Stimulated activated CD4-positive, alpha-beta T cell treated with anti-CD3 and anti-CD28 coated beads, TNF-alpha, amount 100 ng/mL, for 1 hour (primary cell): ENCODE results near the gene CC2D2A.

Source experiments
- DNase-seq, 3 donors: peaks; one replicate each; pipeline ENCODE4 v3.0.0-alpha.2; 2020; ENCODE audit warnings: low read depth in 3 of 3, low spot score in 1 of 3

CC2D2A gene

DNA sequence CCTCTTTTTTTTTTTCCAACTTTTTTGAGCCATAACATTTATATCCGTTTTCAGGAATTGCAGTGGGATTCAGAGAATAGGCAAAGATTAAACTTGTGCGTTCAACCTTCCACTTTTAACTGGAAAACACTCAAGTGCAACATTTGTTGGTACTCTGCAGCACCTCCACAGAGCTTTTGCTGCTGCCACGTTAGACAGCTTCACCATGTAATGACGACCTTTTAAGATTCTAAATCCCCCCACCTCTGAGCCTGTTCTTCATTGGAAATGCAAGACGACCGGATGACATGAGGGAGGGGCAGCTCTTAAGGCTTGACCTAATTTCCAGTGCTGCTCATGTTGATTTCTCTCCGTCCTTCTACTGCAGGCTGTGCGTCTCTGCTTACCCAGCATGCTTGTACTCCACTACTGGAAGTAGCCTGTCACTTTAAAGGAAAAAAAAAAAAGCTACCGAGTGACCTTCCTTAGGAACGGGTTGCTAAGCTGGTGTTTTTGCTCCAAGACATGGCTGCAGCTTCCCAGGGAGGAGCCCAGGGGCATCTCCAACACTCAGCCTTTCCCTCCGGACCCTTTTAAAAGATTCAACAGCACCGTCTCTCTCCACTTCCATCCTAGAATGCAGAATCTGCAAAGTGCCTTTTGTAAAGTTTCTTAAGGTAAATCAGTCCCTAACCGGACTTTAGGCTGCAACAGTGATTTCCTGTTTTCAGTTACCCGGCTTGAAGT, at the start of gene CC2D2A:
TSS of gene CC2D2A (plus strand) at position 481 of the 726 bp plus-strand sequence. CDS start 6,051 bp downstream, outside the sequence.
- DNase-seq = no peak

- DNase-seq = no peak
These were observed 49.0 kb upstream of the CC2D2A start for GRCh38 chr4:15420642-15421041.

DNA sequence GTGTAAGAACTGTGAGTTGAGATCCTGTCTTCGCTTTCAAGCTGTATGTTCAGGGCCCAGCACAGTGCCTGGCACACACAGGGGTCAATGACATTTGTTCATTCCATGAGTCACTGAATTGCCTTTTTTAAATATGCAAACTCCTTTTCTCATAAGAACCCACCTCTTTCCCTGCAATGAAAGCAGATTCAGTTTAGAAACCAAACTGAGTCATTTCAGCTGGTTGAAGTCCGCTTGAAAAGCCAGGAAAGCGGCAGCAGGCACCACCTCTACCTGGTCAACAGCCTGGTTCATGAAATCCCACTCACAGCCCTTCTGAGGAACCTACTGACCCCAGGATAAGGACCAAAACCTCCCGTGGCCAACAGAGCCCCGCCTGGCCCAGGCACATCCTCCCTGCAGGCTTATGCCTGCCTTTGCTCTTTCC, 46.4 kb upstream of the CC2D2A start:
- DNase-seq = no peak

GRCh38 chr4:15425520-15425919, 44.2 kb upstream of the CC2D2A start:
- DNase-seq = no peak

DNA sequence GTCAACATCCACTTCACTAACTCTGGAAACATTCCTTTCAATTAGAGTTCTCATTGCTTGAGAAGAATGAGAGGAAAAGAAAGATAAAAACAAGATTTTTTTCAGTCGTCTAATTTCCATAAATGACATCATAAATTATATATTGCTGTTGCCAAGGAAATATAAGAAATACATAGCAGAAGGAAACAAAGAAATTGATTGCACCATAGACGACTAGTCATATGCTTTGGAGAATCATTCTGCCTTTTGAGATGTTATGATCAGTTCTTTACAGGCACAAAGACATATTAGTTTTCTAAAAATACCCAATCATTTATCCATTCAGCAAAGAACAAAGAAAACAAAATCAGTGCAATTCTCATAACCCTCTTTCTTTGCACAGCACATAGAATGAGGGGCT, 42.5 kb upstream of the CC2D2A start:
- DNase-seq = no peak

DNA sequence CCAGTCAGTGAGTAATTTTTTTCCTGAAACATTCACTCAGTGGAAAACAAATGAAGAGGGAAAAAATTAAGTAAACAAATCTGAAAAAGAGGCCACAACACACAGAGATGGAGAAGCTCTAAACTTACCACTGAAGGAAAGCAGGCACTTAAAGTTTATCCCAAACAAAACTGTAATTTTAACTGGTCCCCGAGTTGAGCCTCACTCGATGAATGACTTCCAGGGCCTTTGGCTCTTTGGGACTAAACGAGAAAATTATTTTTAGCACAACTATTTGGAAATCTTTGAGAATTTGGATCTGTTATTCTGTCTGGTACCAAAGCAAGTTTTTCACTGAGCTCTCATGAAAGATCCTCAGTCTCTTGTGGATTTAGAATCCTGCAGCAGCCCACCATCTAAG, 42.0 kb upstream of the CC2D2A start, which contains the start of gene C1QTNF7:
TSS of gene C1QTNF7 (plus strand) at position 333 of the 400 bp plus-strand sequence. CDS start 7,711 bp downstream, outside the sequence.
- DNase-seq = no peak

DNA sequence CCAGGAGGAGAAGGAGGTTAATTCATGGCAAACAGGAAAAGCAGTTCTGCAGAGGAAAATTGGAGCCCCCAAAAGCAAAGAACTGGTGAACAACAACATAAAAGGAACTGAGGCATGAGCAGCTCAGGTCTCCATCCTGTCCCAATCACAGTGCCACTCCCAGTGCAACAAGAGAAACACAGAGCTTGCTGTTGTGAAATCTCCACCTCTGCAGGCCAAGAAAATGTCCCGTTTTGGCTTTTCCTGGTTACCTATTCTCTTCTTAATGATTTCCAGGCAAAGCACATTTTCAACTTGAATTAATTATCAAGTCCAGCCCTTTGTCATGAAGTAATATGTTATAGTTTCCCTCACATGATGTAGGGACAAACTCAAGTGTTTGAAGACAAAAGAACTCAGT, 41.1 kb upstream of the CC2D2A start:
- no peak for DNase-seq

DNA sequence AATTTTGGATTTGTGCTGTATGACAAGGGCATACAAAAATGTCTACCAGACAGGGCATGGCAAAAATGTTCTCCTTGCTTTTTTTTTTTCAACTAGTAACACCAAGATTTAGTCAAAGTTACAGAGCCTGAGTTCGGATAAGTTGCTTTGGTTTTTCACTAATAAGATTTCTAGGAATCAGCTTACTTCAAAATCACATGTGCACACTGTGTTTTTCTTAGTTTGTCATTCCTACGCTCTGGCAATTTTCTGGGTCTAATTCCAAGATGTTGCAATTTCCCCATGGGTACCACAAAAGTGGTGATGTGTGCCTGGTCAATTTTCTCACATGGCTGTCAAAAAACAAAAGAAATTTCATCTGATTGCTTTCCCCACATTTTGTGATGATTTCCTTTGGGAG, 35.6 kb upstream of the CC2D2A start:
- DNase-seq = no peak

- no peak for DNase-seq
These were observed 35.0 kb upstream of the CC2D2A start for GRCh38 chr4:15434676-15435075.

GRCh38 chr4:15436513-15436912, 33.2 kb upstream of the CC2D2A start:
- DNase-seq = no peak

GRCh38 chr4:15438939-15439524, 30.6 kb upstream of the CC2D2A start:
- DNase-seq = no peak

DNA sequence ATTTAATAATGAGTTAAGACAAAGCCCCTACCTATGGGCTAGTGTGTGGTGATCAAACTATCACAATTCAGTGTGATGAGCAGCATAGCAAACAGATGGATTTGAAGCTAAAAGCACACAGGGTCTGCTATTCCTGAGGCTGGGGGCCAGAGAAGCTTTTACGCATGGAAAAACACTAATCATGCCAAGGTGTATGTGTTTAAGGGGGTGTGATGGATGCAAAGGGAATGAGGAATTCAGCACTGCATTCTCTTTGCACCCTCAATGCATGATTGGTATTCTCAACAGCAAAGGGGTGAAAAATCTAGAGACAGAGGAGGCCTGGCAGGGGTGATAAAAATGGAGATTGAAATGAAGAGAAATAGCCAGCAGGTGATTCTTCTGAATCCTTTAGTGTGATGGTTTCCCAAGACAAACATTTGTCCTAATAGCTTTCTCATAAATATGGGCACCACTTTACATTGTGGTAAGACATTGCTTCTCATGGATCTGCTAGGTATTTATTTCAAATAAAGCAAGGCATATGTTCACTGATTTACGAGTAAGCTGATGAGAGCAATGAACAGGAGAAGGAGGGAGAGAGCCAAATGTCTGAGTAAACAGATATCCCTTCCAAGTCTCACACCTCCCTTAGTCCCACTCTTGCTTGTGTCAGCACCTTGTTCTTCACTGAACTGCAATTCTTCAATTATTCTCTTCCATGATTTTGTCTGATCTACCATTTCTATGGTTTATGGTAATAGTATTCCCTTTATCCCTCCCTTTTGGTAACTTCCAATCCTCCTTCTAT, 26.1 kb upstream of the CC2D2A start:
- no peak for DNase-seq

DNA sequence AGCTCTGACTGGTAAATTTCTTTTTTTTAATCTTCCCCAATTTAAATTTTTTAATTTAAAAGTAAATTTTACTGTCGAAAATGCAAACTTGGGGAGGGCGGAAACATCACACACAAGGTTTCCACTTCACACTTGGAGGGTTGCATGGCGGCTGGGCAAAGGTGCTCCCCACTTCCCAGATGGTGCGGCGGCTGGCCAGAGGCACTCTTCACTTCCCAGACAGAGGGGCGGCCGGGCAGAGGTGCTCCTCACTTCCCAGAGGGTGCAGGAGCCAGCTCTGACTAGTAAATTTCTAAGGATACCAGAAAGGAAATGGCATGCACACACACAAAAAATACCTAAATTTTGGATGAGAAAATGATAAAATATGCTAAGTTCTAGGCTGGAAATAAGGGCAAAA, 25.4 kb upstream of the CC2D2A start:
- DNase-seq = no peak

- DNase-seq = no peak
These were observed 24.7 kb upstream of the CC2D2A start for GRCh38 chr4:15444879-15445547.

DNA sequence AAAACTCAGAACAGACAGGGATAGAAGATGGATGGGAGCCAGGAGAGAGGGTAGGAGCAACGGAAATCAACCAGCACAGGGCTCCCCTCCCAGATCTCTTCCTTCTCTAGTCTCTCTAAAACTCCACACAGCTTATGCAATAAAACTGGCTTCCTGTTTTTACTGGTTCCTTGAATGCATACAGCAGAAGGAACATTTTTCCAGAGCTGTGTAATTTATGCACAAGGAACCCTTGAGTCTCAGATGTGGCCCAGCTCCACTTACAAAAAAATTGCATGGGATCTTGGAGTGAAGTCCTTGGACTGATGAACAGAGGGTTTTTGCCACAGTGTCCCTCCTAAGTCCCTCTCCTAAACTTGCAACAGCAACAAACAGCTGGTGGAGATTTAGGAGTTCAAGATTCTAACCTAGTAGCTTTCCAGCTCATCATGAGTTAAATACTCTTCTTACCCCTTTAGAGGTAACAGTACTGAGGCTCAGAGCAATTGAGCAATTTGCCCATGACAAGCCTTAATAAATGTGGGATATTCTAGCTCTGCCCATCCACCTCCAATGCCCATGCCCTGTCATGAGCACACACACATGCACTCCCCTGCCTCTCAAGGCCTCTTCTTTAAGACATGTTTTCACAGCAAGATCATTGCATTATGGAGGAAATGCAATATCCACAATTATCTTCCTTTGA, 18.4 kb upstream of the CC2D2A start:
- no peak for DNase-seq

DNA sequence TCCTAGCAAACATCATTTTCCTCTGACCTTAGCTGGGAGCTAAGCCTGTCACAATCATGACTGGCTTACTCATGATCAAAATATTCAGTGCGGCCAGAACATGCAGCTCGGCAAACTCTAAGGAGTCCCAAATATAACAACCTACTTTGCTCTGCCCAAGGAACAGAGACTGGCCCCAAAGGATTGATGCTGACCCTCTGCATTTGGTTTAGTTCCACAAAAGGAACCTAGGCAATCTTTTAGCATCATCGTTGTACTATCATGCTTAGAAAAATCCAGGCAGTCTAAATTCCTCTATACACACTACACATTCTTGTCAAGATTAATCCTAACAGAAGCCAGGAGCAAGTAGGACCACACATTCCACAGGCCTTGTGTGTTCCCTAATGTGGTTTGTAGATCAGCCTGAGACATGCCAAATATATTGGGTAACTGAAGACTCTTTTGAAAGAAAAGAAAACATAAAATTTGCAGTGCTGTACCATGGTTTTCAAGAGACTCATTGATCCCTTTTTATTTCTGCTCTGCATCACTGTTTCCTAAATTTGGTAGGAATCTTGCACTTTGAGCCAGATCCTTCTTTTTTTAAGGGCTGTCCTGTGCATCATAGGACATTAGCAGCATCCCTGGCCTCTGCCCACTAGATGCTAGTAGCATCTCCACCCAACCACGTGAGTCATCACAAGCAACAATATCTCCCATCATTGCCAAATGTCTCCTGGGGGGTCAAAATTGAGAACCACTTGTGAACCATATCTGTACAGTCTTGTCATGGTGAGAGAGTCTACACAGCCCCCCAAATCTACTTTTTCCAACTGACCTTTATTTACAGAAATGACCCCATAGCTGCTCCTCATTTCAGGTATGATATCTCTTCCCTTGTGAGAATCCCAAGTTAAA, 17.6 kb upstream of the CC2D2A start:
- DNase-seq = no peak

DNA sequence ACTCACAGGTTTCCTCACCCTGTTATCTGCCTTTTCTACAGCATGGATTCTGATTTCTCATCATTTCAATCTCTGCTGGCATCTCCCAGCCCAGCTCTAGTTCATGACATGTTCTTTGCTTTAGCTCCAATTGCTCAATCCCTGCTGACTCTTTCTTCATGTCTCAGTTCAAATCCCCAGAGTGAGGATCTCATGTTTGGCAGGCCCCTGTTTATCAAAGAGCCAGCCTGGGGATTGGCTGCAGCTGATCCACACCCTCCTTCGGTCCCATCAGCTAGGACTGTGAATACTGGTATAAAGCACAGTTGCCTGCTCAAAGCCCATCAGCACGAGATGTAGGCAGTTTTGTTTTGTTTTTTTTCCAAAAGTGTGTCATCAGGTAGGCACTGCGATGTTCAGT, 14.4 kb upstream of the CC2D2A start:
- DNase-seq = no peak

GRCh38 chr4:15457406-15458201, 12.1 kb upstream of the CC2D2A start:
- DNase-seq = no peak

DNA sequence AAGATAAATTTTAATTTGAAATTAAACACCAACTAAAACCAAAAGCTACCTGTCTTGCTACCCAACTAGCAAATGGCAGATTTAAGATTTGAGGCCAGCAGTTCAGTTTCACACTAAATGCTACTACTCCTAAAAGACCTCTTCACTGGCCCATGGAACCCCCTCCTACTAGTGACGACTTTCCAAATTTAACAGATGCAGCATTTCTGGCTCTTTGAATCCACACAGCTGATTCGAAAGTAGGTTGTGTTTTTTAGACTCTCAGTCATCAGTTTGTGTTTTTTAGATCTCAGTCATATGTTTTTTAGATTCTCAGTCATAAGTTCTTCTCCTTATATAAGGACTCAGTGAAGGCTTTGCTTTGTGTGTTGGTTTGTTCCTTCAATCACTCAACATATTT, 11.1 kb upstream of the CC2D2A start:
- no peak for DNase-seq
